Limb (tissue), 2 donors: ENCODE data around the gene RNF222.

ENCODE experiments used
- DNase-seq, 2 donors: peaks; one replicate each; pipeline ENCODE4 v3.0.0-alpha.2; 2016; ENCODE audit errors: extremely low spot score in 2 of 2

RNF222 gene

GRCh38 chr17:8397636-8398035 lies at the start of gene RNF222:
Gene RNF222 (minus strand): TSS chr17:8397827. CDS start chr17:8393461, 4,366 bp downstream.
- DNase-seq = no peak

- DNase-seq = no peak
Measured at GRCh38 chr17:8445536-8445935, 47.9 kb upstream of the RNF222 start.

GRCh38 chr17:8444494-8444893 lies 46.9 kb upstream of the RNF222 start:
- DNase-seq = no peak

- DNase-seq = no peak
Measured at GRCh38 chr17:8443756-8444155, 46.1 kb upstream of the RNF222 start.

- no peak for DNase-seq
Measured at GRCh38 chr17:8442310-8442709, 44.7 kb upstream of the RNF222 start.

- no peak for DNase-seq
Measured at GRCh38 chr17:8441690-8442089, 44.1 kb upstream of the RNF222 start.

- DNase-seq = no peak
Measured at GRCh38 chr17:8439681-8440080, 42.1 kb upstream of the RNF222 start.

- DNase-seq = no peak
Measured at GRCh38 chr17:8438441-8438840, 40.8 kb upstream of the RNF222 start.

GRCh38 chr17:8436844-8437171 lies 39.2 kb upstream of the RNF222 start:
- DNase-seq = no peak

- peak; percentile 32 to 79 for DNase-seq
Measured at GRCh38 chr17:8436169-8436843, 38.7 kb upstream of the RNF222 start.

- peak; percentile 96 to 100 for DNase-seq
Measured at GRCh38 chr17:8435245-8436168, 37.9 kb upstream of the RNF222 start, which contains the start of gene NDEL1. Gene NDEL1 (plus strand): TSS chr17:8435884. CDS start chr17:8444272, 8,388 bp downstream.

GRCh38 chr17:8430966-8431365 lies 33.3 kb upstream of the RNF222 start:
- DNase-seq = no peak

GRCh38 chr17:8426802-8427201 lies 29.2 kb upstream of the RNF222 start:
- no peak for DNase-seq

- no peak for DNase-seq
Measured at GRCh38 chr17:8426094-8426720, 28.6 kb upstream of the RNF222 start.

GRCh38 chr17:8421571-8421970 lies 23.9 kb upstream of the RNF222 start:
- DNase-seq = no peak

GRCh38 chr17:8420041-8420934 lies 22.7 kb upstream of the RNF222 start:
- DNase-seq = peak in 1 of 2 donors; percentile 5

GRCh38 chr17:8419305-8419704 lies 21.7 kb upstream of the RNF222 start:
- DNase-seq = no peak

GRCh38 chr17:8418471-8418870 lies 20.8 kb upstream of the RNF222 start:
- no peak for DNase-seq

GRCh38 chr17:8417806-8418205 lies 20.2 kb upstream of the RNF222 start:
- DNase-seq = no peak

- no peak for DNase-seq
Measured at GRCh38 chr17:8413938-8414337, 16.3 kb upstream of the RNF222 start.

GRCh38 chr17:8413328-8413727 lies 15.7 kb upstream of the RNF222 start:
- no peak for DNase-seq
